Limb (tissue), 2 donors: Measurements from ENCODE around the gene MAGEB4.
"Not testable (repeated sequence)": the region's sequence is repeated elsewhere in the genome, so short reads cannot be mapped to it uniquely, and the experiment has no call there.

Source experiments
- DNase-seq, 2 donors: peaks; one replicate each; pipeline ENCODE4 v3.0.0-alpha.2; 2016; ENCODE audit errors: extremely low spot score in 2 of 2

The MAGEB4 gene

DNA sequence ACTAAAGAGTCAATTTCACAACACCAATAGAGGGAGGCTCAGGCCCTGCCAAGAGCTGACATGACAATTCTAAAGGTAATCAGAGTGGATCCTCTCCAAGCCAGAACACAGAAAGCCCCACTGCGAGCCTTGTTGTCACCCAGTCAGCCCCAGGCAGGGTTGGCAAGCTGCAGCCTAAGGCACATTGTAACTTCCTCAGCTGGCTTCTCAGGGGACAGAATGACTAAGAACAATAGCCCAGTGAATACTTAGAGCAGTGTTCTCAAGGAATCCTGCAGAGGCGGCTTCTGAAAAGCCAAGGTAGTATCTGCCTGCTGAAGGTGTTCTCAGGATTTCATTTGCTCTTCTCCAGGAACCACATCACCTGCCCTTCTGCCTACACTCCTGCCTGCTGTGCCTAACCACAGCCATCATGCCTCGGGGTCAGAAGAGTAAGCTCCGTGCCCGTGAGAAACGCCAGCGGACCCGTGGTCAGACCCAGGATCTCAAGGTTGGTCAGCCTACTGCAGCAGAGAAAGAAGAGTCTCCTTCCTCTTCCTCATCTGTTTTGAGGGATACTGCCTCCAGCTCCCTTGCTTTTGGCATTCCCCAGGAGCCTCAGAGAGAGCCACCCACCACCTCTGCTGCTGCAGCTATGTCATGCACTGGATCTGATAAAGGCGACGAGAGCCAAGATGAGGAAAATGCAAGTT, at the start of gene MAGEB4:
Gene MAGEB4, plus strand, starts transcription at position 277 of the 692 bp plus-strand sequence. Its CDS starts 136 bp downstream, at position 413.
- DNase-seq: no peak

- DNase-seq: not testable (repeated sequence)
Observed at GRCh38 chrX:30193910-30194309, 47.9 kb upstream of the MAGEB4 start.

DNA sequence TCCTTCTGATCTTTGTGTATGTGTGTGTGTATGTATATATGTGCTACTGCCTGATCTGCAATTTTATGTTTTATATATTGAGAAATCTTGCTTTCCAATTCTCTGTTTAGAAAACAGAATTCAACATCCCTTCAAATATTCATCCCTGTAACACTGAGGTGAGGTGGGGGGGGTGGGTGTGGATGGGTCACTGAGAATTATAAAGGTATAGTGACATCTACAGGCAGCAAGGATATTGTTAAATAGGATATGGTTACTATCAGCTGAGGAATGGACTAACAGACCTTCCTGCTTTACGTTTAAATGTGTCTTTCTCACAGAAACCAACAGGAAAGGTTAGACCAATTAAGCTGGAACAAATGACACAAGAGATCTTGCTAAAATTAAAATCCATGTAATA, 45.5 kb upstream of the MAGEB4 start:
- no peak for DNase-seq

GRCh38 chrX:30212172-30212571, 29.6 kb upstream of the MAGEB4 start:
- DNase-seq: no peak

- DNase-seq: no peak
Observed at GRCh38 chrX:30215357-30215843, 26.4 kb upstream of the MAGEB4 start, which contains the start of gene MAGEB2. TSS of gene MAGEB2 (plus strand) at chrX:30215563. CDS start at chrX:30218581, 3,018 bp downstream.

GRCh38 chrX:30217465-30217864, 24.3 kb upstream of the MAGEB4 start:
- DNase-seq: no peak

GRCh38 chrX:30219372-30219771, 22.4 kb upstream of the MAGEB4 start:
- no peak for DNase-seq

- no peak for DNase-seq
Observed at GRCh38 chrX:30220661-30221060, 21.1 kb upstream of the MAGEB4 start.

GRCh38 chrX:30224536-30224935, 17.3 kb upstream of the MAGEB4 start:
- no peak for DNase-seq

- DNase-seq: no peak
Observed at GRCh38 chrX:30228526-30228925, 13.3 kb upstream of the MAGEB4 start.

DNA sequence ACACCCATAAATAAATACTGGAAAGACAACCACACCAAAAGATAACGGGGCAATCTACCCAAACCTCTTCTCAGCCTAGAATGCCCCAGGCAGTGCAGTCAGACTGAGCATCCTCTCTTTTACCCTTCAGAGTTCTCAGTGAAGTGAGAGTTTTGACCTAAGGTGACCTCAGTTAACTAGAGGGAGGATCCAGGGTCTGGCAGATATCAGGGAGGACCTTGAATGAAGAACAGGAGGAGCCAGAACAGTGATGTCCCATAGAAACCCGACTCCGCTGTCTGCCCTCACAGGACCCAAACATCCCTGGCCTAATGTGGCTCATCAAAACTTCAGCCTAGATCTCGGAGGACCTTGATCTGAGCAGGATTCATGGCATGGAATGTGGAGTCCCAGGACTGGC, 11.4 kb upstream of the MAGEB4 start, which contains the start of gene MAGEB3:
Gene MAGEB3, plus strand, starts transcription at position 263 of the 400 bp plus-strand sequence. CDS start 5,268 bp downstream, outside the sequence.
- no peak for DNase-seq

DNA sequence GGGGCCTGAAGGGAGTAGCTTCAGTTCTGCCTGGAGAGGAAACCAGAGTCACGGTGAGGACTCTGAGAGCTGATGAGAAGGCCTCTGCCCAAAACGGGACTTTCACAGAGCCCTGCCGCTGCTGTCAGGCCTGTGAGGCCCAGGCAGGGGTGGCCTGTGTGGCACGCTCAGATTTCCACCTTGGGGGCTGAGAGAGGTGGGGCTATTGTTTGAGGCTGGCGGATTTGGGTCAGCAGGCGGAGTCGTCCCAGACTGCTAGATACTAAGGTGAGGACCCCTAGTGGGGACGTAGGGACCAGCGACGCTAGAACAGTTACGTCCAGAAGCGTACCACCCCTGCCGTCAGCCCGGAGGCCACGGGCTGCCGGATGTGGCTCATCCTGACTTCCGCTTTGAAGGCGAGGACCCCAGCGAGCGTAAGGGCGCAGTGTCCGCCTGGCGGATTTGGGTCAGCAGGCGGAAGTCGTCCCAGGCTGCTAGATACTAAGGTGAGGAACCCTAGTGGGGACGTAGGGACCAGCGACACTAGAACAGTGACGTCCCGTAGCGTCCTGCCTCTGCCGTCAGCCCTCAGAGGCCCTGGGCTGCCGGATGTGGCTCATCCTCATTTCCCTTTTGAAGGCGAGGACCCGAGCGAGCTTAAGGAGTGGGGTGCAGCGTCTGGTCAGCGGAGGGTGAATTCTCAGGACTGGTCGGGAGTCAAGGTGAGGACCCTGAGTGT, 5.1 kb downstream of the MAGEB4 start, which contains the start of gene MAGEB1:
Gene MAGEB1, plus strand, starts transcription at position 378 of the 721 bp plus-strand sequence. CDS start 3,348 bp downstream, outside the sequence.
- DNase-seq: no peak

- no peak for DNase-seq
Observed at GRCh38 chrX:30248854-30249253, 7.1 kb downstream of the MAGEB4 start.

- DNase-seq: no peak
Observed at GRCh38 chrX:30253257-30253656, 11.5 kb downstream of the MAGEB4 start.

- no peak for DNase-seq
Observed at GRCh38 chrX:30259927-30260326, 18.1 kb downstream of the MAGEB4 start.

DNA sequence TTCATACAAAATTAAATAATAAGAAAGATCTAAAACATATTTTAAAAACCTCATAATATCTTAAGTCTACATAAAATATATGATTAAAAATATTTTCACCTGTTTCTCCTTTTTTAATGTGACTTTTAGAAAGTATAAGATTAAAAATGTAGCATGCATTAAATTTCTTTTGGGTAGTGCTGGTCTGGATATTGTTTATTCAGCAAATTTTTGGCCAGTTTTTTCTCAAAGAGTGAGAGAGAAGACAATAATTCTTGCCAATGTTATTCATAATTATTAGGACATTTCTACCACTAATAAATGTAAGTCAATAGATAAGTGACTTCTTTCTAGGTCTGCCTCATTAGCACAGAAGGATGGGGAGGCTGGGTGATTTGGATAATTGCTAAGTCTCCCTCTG, 19.2 kb downstream of the MAGEB4 start:
- DNase-seq: no peak

DNA sequence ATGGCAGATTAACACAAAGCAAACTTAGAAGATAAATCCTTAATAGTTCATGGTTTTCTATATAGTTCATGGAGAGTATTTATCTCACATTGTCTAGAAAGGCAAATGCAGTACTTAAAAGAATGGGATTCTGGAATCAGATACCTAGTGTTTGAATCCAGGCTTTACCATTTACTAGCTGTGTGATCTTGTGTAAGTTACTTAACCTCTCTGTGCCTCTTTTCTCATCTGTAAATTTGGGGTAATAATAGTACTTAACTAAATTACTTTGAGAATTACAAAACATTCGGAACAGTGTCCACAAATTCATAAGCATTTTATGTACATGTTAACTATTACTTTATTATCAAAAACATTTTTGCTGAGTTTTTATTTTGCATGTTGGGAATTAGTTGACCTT, 21.0 kb downstream of the MAGEB4 start:
- no peak for DNase-seq

GRCh38 chrX:30270639-30271038, 28.8 kb downstream of the MAGEB4 start:
- DNase-seq: no peak

- no peak for DNase-seq
Observed at GRCh38 chrX:30275498-30275897, 33.7 kb downstream of the MAGEB4 start.

DNA sequence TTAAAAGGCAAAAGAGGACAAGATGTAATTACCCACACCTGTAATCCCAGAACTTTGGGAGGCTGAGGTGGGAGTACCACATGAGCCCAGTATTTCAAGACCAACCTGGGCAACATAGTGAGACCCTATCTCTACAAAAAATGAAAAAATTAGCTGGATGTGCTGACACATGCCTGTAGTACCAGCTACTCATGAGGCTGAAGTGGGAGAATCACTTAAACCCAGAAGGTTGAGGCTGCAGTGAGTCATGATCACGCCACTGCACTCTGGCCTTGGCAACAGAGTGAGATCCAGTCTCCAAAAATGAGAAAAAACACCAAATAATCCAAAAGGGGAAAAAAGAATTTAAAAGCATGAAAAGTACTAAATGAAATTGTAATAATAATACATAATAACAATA, 36.6 kb downstream of the MAGEB4 start:
- no peak for DNase-seq

GRCh38 chrX:30280428-30280827, 38.6 kb downstream of the MAGEB4 start:
- no peak for DNase-seq

DNA sequence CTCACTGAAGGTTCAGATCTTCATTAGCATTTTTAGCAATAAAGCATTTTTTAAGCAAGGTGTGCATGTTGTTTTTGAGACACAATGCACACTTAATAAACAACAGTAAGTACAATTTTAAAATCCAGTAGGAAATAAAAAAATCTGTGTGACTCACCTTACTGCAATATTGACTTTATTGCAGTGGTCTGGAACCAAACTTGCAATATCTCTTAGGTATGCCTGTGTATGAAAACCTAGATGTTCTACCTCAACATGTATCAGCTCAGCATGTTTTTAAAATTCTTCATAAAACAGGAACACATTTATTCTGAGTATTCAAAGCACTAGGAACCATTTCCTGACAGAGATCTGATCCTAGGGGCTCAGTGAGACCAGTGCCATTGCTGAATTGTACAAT, 40.7 kb downstream of the MAGEB4 start:
- no peak for DNase-seq
